ENCODE data around the gene BRIP1. TPM values are rescaled to one million over a fixed set of nuclear protein-coding genes. Genes with fewer than 3 reads are reported as not detected.
"Not testable (repeated sequence)": the region's sequence is repeated elsewhere in the genome, so short reads cannot be mapped to it uniquely, and the experiment has no call there.

Gene BRIP1
- total RNA-seq, 1 experiment from 2014 or later, result 30.2 TPM

DNA sequence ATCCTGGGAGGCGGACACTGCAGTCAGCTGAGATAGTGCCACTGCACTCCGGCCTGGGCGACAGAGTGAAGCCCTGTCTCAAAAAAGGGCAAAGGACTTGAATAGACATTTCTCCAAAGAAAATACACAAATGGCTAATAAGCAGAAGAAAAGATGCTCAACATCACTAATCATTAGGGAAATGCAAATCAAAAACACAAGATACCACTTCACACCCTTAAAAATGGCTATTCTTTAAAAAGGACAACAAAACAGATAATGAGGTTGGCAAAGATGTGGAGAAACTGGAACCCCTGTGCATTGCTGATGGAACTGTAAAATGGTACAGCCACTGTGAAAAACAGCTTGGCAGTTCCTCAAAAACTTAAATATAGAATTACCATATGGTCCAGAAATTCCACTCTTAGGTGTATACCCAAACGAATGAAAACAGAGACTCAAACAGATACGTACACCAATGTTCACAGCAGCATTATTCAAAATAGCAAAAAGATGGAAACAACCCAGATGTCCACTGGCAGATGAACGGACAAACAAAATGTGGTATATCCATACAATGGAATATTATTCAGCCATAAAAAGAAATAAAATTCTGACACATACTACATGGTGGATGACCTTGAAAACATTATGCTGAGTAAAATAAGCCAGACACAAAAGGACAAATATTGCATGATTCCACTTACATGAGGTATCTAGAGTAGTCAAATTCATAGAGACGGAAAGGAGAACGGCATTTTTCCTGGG lies 35.5 kb downstream of the BRIP1 start:
- intact Hi-C loops (cut with micrococcal nuclease; ENCODE audit: unreplicated experiment), result no loop called here
- no peak overlapping the region for H3K27ac ChIP-seq (ENCODE audit: low read depth, low read length, poor library complexity, severe bottlenecking)
- TF ChIP-seq, protein P1, sequence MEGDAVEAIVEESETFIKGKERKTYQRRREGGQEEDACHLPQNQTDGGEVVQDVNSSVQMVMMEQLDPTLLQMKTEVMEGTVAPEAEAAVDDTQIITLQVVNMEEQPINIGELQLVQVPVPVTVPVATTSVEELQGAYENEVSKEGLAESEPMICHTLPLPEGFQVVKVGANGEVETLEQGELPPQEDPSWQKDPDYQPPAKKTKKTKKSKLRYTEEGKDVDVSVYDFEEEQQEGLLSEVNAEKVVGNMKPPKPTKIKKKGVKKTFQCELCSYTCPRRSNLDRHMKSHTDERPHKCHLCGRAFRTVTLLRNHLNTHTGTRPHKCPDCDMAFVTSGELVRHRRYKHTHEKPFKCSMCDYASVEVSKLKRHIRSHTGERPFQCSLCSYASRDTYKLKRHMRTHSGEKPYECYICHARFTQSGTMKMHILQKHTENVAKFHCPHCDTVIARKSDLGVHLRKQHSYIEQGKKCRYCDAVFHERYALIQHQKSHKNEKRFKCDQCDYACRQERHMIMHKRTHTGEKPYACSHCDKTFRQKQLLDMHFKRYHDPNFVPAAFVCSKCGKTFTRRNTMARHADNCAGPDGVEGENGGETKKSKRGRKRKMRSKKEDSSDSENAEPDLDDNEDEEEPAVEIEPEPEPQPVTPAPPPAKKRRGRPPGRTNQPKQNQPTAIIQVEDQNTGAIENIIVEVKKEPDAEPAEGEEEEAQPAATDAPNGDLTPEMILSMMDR (conservative IDR thresholded peaks at IDR 0.05; ENCODE audit: low read depth, low read length), result no peak
- TF ChIP-seq EZH2 (IDR thresholded peaks at IDR 0.05; ENCODE audit: borderline replicate concordance, low read depth, low read length, poor library complexity, severe bottlenecking), result no peak
- POLR2A ChIA-PET (ENCODE audit: low non-redundant PET), result no interaction called here
- H3K9me3 ChIP-seq (ENCODE audit: low read depth, low read length, poor library complexity, severe bottlenecking), result no peaks in the 10 kb centered on the region
- CTCF ChIA-PET, result no interaction called here
- no peaks in the 10 kb centered on the region for H3K4me1 ChIP-seq (ENCODE audit: insufficient read depth, low read length, poor library complexity, severe bottlenecking)
- no TSS peak for BruUV-seq (replicated peaks)
- H3K36me3 ChIP-seq (ENCODE audit: insufficient read depth, low read length, poor library complexity, severe bottlenecking), result peaks cover 4% of the 10 kb centered on the region
- H3K4me3 ChIP-seq (ENCODE audit: low read depth, low read length, poor library complexity, severe bottlenecking), result no peak overlapping the region
- DNase-seq (ENCODE audit: low spot score), result no peak
- H3K27me3 ChIP-seq (replicated peaks; ENCODE audit: insufficient read depth, low read depth, low read length, poor library complexity), result no peaks in the 10 kb centered on the region

DNA sequence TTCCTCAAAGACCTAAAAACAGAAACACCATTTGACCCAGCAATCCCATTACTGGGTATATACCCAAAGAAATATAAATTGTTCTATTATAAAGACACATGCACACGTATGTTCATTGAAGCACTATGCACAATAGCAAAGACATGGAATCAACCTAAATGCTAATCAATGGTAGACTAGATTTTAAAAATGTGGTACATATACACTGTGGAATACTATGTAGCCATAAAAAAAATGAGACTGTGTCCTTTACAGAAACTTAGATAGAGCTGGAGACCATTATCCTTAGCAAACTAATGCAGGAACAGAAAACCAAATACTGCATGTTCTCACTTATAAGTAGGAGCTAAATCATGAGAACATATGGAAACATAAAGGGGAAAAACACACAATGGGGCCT lies 36.5 kb downstream of the BRIP1 start:
- H3K27me3 ChIP-seq (replicated peaks; ENCODE audit: insufficient read depth, low read depth, low read length, poor library complexity); BruUV-seq (replicated peaks); intact Hi-C loops (cut with micrococcal nuclease; ENCODE audit: unreplicated experiment); H3K27ac ChIP-seq (ENCODE audit: low read depth, low read length, poor library complexity, severe bottlenecking); H3K9me3 ChIP-seq (ENCODE audit: low read depth, low read length, poor library complexity, severe bottlenecking); H3K4me3 ChIP-seq (ENCODE audit: low read depth, low read length, poor library complexity, severe bottlenecking); DNase-seq (ENCODE audit: low spot score); CTCF ChIA-PET; H3K4me1 ChIP-seq (ENCODE audit: insufficient read depth, low read length, poor library complexity, severe bottlenecking): not testable (repeated sequence)
- POLR2A ChIA-PET (ENCODE audit: low non-redundant PET), result interaction anchor here (0.6 kb wide), 1 partner anchor 10 kb away, joined by 3 read pairs; no protein-coding TSS in a partner anchor
- peaks cover 10% of the 10 kb centered on the region for H3K36me3 ChIP-seq (ENCODE audit: insufficient read depth, low read length, poor library complexity, severe bottlenecking)

DNA sequence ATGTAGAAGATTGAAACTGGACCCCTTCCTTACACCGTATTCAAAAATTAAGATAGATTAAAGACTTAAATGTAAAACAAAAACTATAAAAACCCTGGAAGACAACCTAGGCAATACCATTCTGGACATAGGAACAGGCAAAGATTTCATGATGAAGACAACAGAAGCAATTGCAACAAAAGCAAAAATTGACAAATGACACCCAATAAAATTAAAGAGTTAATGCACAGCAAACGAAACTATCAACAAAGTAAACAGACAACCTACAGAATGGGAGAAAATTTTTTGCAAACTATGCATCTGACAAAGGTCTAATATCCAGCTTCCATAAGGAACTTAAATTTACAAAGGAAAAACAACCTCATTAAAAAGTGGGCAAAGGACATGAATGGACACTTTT lies 37.1 kb downstream of the BRIP1 start:
- H3K27ac ChIP-seq (ENCODE audit: low read depth, low read length, poor library complexity, severe bottlenecking); intact Hi-C loops (cut with micrococcal nuclease; ENCODE audit: unreplicated experiment); DNase-seq (ENCODE audit: low spot score); POLR2A ChIA-PET (ENCODE audit: low non-redundant PET); H3K27me3 ChIP-seq (replicated peaks; ENCODE audit: insufficient read depth, low read depth, low read length, poor library complexity); CTCF ChIA-PET; H3K4me1 ChIP-seq (ENCODE audit: insufficient read depth, low read length, poor library complexity, severe bottlenecking); H3K9me3 ChIP-seq (ENCODE audit: low read depth, low read length, poor library complexity, severe bottlenecking); H3K4me3 ChIP-seq (ENCODE audit: low read depth, low read length, poor library complexity, severe bottlenecking); BruUV-seq (replicated peaks): not testable (repeated sequence)
- H3K36me3 ChIP-seq (ENCODE audit: insufficient read depth, low read length, poor library complexity, severe bottlenecking), result peaks cover 17% of the 10 kb centered on the region

DNA sequence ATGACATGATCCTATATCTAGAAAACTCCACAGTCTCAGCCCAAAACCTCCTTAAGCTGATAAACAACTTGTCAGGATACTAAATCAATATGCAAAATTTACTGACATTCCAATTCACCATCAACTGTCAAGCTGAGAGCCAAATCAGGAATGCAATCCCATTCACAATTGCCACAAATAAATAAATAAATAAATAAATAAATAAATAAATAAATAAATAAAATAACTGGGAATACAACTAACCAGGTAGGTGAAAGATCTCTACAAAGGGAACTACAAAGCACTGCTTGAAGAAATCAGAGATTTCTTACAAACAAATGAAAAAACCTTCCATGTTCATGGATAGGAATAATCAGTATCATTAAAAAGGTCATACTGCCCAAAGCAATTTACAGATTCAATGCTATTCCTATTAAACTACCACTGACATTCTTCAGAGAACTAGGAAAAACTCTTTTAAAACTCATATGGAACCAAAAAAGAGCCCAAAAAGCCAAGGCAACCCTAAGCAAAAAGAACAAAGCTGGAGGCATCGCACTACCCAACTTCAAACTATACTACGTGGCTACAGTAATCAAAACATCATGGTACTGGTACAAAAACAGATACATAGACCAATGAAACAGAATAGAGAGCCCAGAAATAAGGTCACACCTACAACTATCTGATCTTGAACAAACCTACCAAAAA lies 37.7 kb downstream of the BRIP1 start:
- ChIA-PET POLR2A (ENCODE audit: low non-redundant PET) (no interaction called here), CTCF (no interaction called here)
- H3K27me3 ChIP-seq (replicated peaks; ENCODE audit: insufficient read depth, low read depth, low read length, poor library complexity), result no peaks in the 10 kb centered on the region
- TF ChIP-seq, protein P1 (conservative IDR thresholded peaks at IDR 0.05; ENCODE audit: low read depth, low read length), result no peak
- no peak for TF ChIP-seq EZH2 (IDR thresholded peaks at IDR 0.05; ENCODE audit: borderline replicate concordance, low read depth, low read length, poor library complexity, severe bottlenecking)
- intact Hi-C loops (cut with micrococcal nuclease; ENCODE audit: unreplicated experiment), result no loop called here
- BruUV-seq (replicated peaks), result no TSS peak
- no peak overlapping the region for H3K27ac ChIP-seq (ENCODE audit: low read depth, low read length, poor library complexity, severe bottlenecking)
- H3K9me3 ChIP-seq (ENCODE audit: low read depth, low read length, poor library complexity, severe bottlenecking), result no peaks in the 10 kb centered on the region
- no peak for DNase-seq (ENCODE audit: low spot score)
- H3K36me3 ChIP-seq (ENCODE audit: insufficient read depth, low read length, poor library complexity, severe bottlenecking), result peaks cover 20% of the 10 kb centered on the region
- H3K4me3 ChIP-seq (ENCODE audit: low read depth, low read length, poor library complexity, severe bottlenecking), result no peak overlapping the region
- no peaks in the 10 kb centered on the region for H3K4me1 ChIP-seq (ENCODE audit: insufficient read depth, low read length, poor library complexity, severe bottlenecking)

All from A673 (cell line).